KOPT-K1 (cell line): ENCODE results near the gene IPO9.
"Not testable (repeated sequence)": the region's sequence is repeated elsewhere in the genome, so short reads cannot be mapped to it uniquely, and the experiment has no call there.

Experiments used
- H3K27ac ChIP-seq: fragments of 200-600 bp; sonication (generic); 2 replicates; pipeline ENCODE4 v1.5.1; 2016; ENCODE audit warnings: antibody characterized with exemption, mild to moderate bottlenecking, low read depth, low read length; ENCODE audit not compliant: poor library complexity, severe bottlenecking
- H3K36me3 ChIP-seq: fragments of 200-600 bp; sonication (generic); 2 replicates; pipeline ENCODE4 v1.5.1; 2017; ENCODE audit warnings: antibody characterized with exemption, mild to moderate bottlenecking, low read length, moderate library complexity; ENCODE audit not compliant: insufficient read depth
- H3K9me3 ChIP-seq: fragments of 200-600 bp; sonication (generic); 2 replicates; pipeline ENCODE4 v1.5.1; 2017; ENCODE audit warnings: antibody characterized with exemption, low read length, mild to moderate bottlenecking; ENCODE audit not compliant: insufficient read depth, poor library complexity, severe bottlenecking

The IPO9 gene

GRCh38 chr1:201896951-201897391, 68.0 kb downstream of the IPO9 start:
- H3K9me3 ChIP-seq: no peaks in the 10 kb centered on the region
- H3K27ac ChIP-seq: no peak overlapping the region
- H3K36me3 ChIP-seq: no peaks in the 10 kb centered on the region

GRCh38 chr1:201898240-201898894, 69.4 kb downstream of the IPO9 start:
- no peak overlapping the region for H3K27ac ChIP-seq
- no peaks in the 10 kb centered on the region for H3K9me3 ChIP-seq
- H3K36me3 ChIP-seq: no peaks in the 10 kb centered on the region

- Histone ChIP-seq H3K9me3 (no peaks in the 10 kb centered on the region), H3K36me3 (no peaks in the 10 kb centered on the region), H3K27ac (no peak overlapping the region)
Measured at GRCh38 chr1:201898992-201899391, 70.0 kb downstream of the IPO9 start.

DNA sequence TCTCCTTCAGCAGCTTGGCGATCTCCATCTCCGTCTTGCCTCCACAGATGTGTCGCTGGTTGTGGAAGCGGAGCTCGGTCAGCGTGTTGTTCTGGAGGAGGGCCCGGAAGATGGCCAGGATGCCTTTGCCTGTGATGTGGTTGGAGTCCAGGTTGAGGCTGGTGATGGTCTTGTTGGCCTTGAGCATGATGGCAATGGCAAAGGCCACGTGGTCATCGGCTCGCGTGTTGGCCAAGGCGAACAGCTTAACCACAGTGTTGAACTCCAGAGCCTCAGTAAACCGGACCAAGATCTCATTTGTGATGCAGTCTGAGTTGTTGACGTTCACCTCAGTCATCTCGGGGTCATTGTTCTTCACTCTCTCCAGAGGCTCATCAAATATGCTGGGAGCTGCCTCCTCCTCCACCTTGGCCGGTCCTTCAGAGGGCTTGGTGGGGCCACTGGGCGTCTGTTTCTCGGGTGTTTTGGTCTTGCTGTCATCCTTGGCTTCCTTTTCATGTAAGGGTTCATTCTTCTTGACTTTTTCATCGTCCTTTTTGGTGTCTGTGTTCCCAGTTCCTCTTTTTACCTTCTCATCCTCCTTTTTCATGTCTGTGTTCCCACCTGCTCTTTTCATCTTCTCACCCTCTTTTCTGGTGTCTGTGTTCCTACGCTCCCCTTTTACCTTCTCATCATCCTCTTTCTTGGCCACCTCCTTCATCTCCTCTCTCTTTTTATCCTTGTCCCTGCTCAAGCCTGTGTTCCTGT, 70.9 kb downstream of the IPO9 start:
- no peaks in the 10 kb centered on the region for H3K9me3 ChIP-seq
- H3K27ac ChIP-seq: no peak overlapping the region
- H3K36me3 ChIP-seq: no peaks in the 10 kb centered on the region

- no peaks in the 10 kb centered on the region for H3K9me3 ChIP-seq
- no peaks in the 10 kb centered on the region for H3K36me3 ChIP-seq
- H3K27ac ChIP-seq: no peak overlapping the region
Measured at GRCh38 chr1:201900476-201900875, 71.5 kb downstream of the IPO9 start.

DNA sequence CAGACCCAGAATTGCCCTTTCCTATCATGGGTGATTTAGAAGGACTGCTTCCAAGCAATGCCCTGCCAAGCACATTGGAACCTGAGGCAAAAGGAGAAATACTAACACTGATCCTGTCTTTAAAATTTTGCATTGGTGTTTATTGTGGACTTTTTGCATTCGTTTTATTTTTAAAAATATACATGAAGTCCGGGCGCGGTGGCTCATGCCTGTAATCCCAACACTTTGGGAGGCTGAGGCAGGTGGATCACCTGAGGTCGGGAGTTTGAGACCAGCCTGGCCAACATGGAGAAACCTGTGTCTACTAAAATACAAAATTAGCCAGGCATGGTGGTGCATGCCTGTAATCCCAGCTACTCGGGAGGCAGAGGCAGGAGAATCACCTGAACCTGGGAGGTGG, 72.1 kb downstream of the IPO9 start:
- not testable (repeated sequence) for H3K36me3 ChIP-seq, H3K9me3 ChIP-seq, H3K27ac ChIP-seq

DNA sequence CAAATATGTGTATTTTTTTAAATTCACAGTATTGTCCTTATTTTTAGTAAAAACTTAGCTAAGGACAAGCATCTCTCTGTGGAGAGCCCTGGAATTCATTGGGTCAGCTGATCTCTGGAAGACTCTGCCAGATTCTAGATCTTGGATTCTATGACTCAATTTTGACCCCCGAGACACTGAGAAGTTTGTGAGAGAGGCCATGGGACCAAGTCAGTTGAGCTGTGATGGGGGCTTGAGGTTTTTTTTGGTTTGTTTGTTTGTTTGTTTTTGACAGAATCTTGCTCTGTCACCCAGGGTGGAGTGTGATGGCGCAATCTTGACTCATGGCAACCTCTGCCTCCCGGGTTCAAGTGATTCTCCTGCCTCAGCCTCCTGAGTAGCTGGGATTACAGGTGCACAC, 73.2 kb downstream of the IPO9 start:
- Histone ChIP-seq H3K9me3 (no peaks in the 10 kb centered on the region), H3K27ac (no peak overlapping the region), H3K36me3 (no peaks in the 10 kb centered on the region)

GRCh38 chr1:201903135-201903534, 74.2 kb downstream of the IPO9 start:
- Histone ChIP-seq H3K9me3 (no peaks in the 10 kb centered on the region), H3K36me3 (no peaks in the 10 kb centered on the region), H3K27ac (no peak overlapping the region)

DNA sequence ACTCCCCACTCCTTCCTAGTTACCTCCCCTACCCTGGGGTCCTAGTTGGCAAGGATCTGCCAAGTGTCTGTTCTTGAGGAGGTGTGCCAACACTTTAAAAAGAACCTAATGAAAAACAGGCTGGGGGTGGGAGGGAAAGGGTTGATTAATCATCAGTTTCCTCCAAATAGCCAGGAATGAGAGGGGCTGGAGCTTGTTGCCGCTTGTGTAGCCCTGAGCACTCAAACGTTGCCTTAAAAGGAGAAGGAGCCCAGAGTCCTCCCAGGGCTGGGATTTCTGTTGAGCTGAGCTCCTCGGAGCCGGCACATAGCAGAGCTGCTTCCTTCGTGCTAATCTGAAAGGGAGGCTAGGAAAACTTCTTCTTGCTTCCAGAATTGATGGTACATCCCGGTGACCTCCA, 75.6 kb downstream of the IPO9 start:
- Histone ChIP-seq H3K9me3 (no peaks in the 10 kb centered on the region), H3K27ac (no peak overlapping the region), H3K36me3 (no peaks in the 10 kb centered on the region)

- H3K9me3 ChIP-seq: no peaks in the 10 kb centered on the region
- no peak overlapping the region for H3K27ac ChIP-seq
- H3K36me3 ChIP-seq: no peaks in the 10 kb centered on the region
Measured at GRCh38 chr1:201905234-201905890, 76.4 kb downstream of the IPO9 start.

- Histone ChIP-seq H3K36me3 (no peaks in the 10 kb centered on the region), H3K27ac (no peak overlapping the region)
Measured at GRCh38 chr1:201906336-201906735, 77.4 kb downstream of the IPO9 start.

GRCh38 chr1:201907621-201908020, 78.7 kb downstream of the IPO9 start:
- Histone ChIP-seq H3K36me3 (no peaks in the 10 kb centered on the region), H3K9me3 (no peaks in the 10 kb centered on the region), H3K27ac (no peak overlapping the region)

More at GRCh38 chr1:201906336-201906735, 77.4 kb downstream of the IPO9 start:
- no peaks in the 10 kb centered on the region for H3K9me3 ChIP-seq

DNA sequence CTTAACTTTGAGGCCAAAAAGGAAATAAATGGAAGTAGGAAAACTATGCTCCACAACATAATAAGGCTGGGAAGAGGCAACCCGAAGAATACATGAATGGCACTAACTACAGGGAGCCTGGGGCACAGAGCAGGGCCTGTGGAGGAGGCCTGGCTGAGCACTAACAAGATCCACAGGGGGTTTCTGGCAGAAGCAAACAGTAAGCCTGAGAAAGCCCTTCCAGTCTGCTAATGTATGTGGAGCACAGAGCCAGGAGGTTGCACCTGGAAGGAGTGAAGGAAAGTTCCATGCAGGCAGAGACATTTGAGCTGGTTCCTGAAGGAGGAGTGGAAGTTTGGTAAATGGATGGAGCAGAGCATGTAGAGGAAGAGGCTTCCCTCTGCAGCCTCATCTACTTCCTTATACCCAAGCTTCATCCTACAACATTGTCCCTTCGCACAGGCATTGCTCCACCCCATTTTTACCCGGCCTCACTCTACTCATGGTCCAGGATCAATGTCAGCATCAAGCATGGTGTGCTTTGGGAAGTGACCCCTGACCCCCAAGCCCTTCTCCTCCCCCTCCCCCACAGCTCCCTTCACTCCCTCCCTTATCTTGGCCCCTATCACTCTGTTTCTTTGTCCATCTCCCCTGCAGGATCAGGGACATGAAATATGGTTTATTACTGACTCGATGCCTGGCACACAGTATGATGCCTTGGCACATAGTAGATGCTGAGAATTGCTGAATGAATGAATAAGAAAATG, 83.0 kb downstream of the IPO9 start:
- Histone ChIP-seq H3K27ac (no peak overlapping the region), H3K9me3 (no peaks in the 10 kb centered on the region), H3K36me3 (no peaks in the 10 kb centered on the region)

DNA sequence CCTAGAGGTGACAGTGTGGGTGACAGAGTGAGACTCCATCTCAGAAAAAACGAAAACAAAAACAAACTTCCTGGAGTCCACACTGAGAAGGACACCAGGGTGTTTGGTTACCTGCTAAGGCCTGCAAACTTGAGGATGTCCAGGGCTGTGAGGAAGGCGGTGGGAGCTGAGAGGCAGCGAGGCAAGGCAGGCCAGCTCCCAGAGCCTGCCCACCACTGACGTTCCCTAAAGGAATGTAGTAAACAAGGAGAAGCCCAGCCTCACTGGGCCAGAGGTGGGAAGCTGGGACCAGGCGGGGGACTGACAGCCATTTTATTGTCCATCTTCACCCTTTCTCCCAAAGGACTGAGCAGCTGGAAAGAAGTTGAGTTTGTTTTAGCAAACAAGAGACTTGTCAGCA, 83.9 kb downstream of the IPO9 start:
- H3K9me3 ChIP-seq: no peaks in the 10 kb centered on the region
- H3K36me3 ChIP-seq: no peaks in the 10 kb centered on the region
- no peak overlapping the region for H3K27ac ChIP-seq
